Measurements from ENCODE around the gene NUP153.

The NUP153 gene

GRCh38 chr6:17666646-17667045 is 40.1 kb downstream of the NUP153 start:
- Histone ChIP-seq H3K27ac (no peak overlapping the region), H3K36me3 (peaks cover 94% of the 10 kb centered on the region), H3K27me3 (ENCODE audit: insufficient read depth, low read depth, severe bottlenecking) (no peaks in the 10 kb centered on the region), H3K9me3 (ENCODE audit: severe bottlenecking) (no peaks in the 10 kb centered on the region), H3K4me3 (ENCODE audit: low read depth, low read length) (no peak overlapping the region)
- TF ChIP-seq, protein P1, sequence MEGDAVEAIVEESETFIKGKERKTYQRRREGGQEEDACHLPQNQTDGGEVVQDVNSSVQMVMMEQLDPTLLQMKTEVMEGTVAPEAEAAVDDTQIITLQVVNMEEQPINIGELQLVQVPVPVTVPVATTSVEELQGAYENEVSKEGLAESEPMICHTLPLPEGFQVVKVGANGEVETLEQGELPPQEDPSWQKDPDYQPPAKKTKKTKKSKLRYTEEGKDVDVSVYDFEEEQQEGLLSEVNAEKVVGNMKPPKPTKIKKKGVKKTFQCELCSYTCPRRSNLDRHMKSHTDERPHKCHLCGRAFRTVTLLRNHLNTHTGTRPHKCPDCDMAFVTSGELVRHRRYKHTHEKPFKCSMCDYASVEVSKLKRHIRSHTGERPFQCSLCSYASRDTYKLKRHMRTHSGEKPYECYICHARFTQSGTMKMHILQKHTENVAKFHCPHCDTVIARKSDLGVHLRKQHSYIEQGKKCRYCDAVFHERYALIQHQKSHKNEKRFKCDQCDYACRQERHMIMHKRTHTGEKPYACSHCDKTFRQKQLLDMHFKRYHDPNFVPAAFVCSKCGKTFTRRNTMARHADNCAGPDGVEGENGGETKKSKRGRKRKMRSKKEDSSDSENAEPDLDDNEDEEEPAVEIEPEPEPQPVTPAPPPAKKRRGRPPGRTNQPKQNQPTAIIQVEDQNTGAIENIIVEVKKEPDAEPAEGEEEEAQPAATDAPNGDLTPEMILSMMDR (IDR thresholded peaks at IDR 0.05; ENCODE audit: low read depth, low read length) = no peak
- DNase-seq = no peak

DNA sequence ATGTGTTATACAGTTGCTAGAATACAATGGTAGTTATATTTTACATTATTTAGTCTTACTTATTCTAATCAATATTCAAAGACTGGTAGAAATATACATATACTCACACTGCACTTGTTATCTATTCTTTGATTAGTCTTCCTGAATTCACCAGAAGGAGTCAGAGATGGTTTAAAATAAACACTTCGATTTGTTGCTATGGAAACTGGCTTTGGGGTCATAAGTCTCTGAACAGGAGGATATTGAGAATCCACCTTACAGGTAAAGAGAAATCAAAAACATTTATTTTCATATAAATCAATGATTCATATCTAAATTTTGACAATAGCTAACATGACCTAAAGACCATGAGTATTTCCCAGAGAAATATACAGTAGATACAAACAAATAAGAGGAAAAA is 41.6 kb downstream of the NUP153 start:
- no peak overlapping the region for H3K4me3 ChIP-seq (ENCODE audit: low read depth, low read length)
- H3K9me3 ChIP-seq (ENCODE audit: severe bottlenecking) = no peaks in the 10 kb centered on the region
- TF ChIP-seq, protein P1 (IDR thresholded peaks at IDR 0.05; ENCODE audit: low read depth, low read length) = no peak
- H3K27ac ChIP-seq = no peak overlapping the region
- H3K36me3 ChIP-seq = peaks cover 96% of the 10 kb centered on the region
- H3K27me3 ChIP-seq (ENCODE audit: insufficient read depth, low read depth, severe bottlenecking) = no peaks in the 10 kb centered on the region
- no peak for DNase-seq

DNA sequence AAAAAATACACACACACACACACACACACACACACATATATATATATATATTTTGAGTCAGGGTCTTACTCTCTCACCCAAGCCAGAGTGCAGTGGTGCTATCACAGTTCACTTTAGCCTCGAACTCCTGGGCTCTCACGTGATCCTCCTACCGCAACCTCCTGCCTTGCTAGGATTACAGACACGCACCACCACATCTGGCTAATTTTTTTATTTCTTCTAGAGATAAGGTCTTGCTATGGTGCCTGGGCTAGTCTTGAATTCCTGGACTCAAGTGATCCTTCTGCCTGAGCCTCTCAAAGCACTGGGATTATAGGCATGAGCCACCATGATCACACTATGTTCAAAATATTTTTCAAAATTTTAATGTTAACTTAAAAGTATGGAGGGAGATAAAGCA is 43.5 kb downstream of the NUP153 start:
- no peaks in the 10 kb centered on the region for H3K27me3 ChIP-seq (ENCODE audit: insufficient read depth, low read depth, severe bottlenecking)
- no peaks in the 10 kb centered on the region for H3K9me3 ChIP-seq (ENCODE audit: severe bottlenecking)
- H3K27ac ChIP-seq = no peak overlapping the region
- DNase-seq = no peak
- no peak overlapping the region for H3K4me3 ChIP-seq (ENCODE audit: low read depth, low read length)
- H3K36me3 ChIP-seq = peaks cover 97% of the 10 kb centered on the region
- TF ChIP-seq, protein P1 (IDR thresholded peaks at IDR 0.05; ENCODE audit: low read depth, low read length) = no peak

- DNase-seq = no peak
- Histone ChIP-seq H3K36me3 (peaks cover 97% of the 10 kb centered on the region), H3K9me3 (ENCODE audit: severe bottlenecking) (no peaks in the 10 kb centered on the region), H3K27ac (no peak overlapping the region), H3K4me3 (ENCODE audit: low read depth, low read length) (no peak overlapping the region), H3K27me3 (ENCODE audit: insufficient read depth, low read depth, severe bottlenecking) (no peaks in the 10 kb centered on the region)
- TF ChIP-seq, protein P1 (IDR thresholded peaks at IDR 0.05; ENCODE audit: low read depth, low read length) = no peak
Observed at GRCh38 chr6:17662585-17662984, 44.1 kb downstream of the NUP153 start.

- H3K36me3 ChIP-seq = peaks cover 98% of the 10 kb centered on the region
- H3K9me3 ChIP-seq (ENCODE audit: severe bottlenecking) = no peaks in the 10 kb centered on the region
- TF ChIP-seq, protein P1 (IDR thresholded peaks at IDR 0.05; ENCODE audit: low read depth, low read length) = no peak
- no peaks in the 10 kb centered on the region for H3K27me3 ChIP-seq (ENCODE audit: insufficient read depth, low read depth, severe bottlenecking)
- no peak for DNase-seq
- H3K4me3 ChIP-seq (ENCODE audit: low read depth, low read length) = no peak overlapping the region
- no peak overlapping the region for H3K27ac ChIP-seq
Observed at GRCh38 chr6:17656644-17657043, 50.1 kb downstream of the NUP153 start.

DNA sequence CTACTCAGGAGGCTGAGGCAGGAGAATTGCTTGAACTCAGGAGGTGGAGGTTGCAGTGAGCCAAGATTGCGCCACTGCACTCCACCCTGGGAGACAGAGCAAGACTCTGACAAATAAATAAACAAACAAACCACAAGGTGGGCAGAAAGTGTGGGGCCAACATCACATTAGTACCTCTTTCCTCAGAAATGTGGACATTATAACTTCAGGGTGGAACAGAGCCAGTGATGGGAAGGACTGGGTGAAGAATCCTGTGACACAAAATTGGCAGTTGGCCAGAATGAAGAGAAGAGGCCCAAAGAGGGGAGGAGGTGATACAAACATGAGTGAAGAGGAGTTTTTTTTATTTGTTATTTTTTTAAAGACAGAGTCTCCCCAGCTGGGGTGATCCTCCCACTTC is 50.6 kb downstream of the NUP153 start:
- H3K36me3 ChIP-seq = peaks cover 97% of the 10 kb centered on the region
- H3K27me3 ChIP-seq (ENCODE audit: insufficient read depth, low read depth, severe bottlenecking) = no peaks in the 10 kb centered on the region
- DNase-seq = no peak
- no peak overlapping the region for H3K4me3 ChIP-seq (ENCODE audit: low read depth, low read length)
- H3K9me3 ChIP-seq (ENCODE audit: severe bottlenecking) = no peaks in the 10 kb centered on the region
- H3K27ac ChIP-seq = no peak overlapping the region
- TF ChIP-seq, protein P1 (IDR thresholded peaks at IDR 0.05; ENCODE audit: low read depth, low read length) = no peak
